HG03097 (cell line): ENCODE measurements around the gene SSH2.
"Not testable (repeated sequence)": the region's sequence is repeated elsewhere in the genome, so short reads cannot be mapped to it uniquely, and the experiment has no call there.

ENCODE experiments used
- ATAC-seq: cut with Tn5 transposase; IDR thresholded peaks from one replicate; pipeline ENCODE4 v1.9.1; 2021; ENCODE audit not compliant: unreplicated experiment, low FRiP score

The SSH2 gene

GRCh38 chr17:29929533-29930408, at the start of gene SSH2:
TSS of gene SSH2 (minus strand) at chr17:29930228. CDS start at chr17:29930000, 228 bp downstream.
- peak; percentile 53 for ATAC-seq

- ATAC-seq: no peak
These were observed 47.8 kb upstream of the SSH2 start for GRCh38 chr17:29977836-29978235.

GRCh38 chr17:29973005-29973404, 43.0 kb upstream of the SSH2 start:
- no peak for ATAC-seq

GRCh38 chr17:29972277-29972676, 42.2 kb upstream of the SSH2 start:
- ATAC-seq: no peak

- ATAC-seq: no peak
These were observed 38.2 kb upstream of the SSH2 start for GRCh38 chr17:29968271-29968670.

GRCh38 chr17:29962656-29963055, 32.6 kb upstream of the SSH2 start:
- no peak for ATAC-seq

- ATAC-seq: no peak
These were observed 29.8 kb upstream of the SSH2 start for GRCh38 chr17:29959658-29960337.

GRCh38 chr17:29958947-29959657, 29.1 kb upstream of the SSH2 start:
- ATAC-seq: no peak

- ATAC-seq: not testable (repeated sequence)
These were observed 27.5 kb upstream of the SSH2 start for GRCh38 chr17:29957488-29957887.

GRCh38 chr17:29956225-29956624, 26.2 kb upstream of the SSH2 start:
- ATAC-seq: no peak

- ATAC-seq: no peak
These were observed 24.4 kb upstream of the SSH2 start for GRCh38 chr17:29954405-29954804.

- ATAC-seq: no peak
These were observed 19.7 kb upstream of the SSH2 start for GRCh38 chr17:29949696-29950095.

GRCh38 chr17:29948448-29949215, 18.6 kb upstream of the SSH2 start:
- no peak for ATAC-seq

GRCh38 chr17:29945281-29945680, 15.3 kb upstream of the SSH2 start:
- no peak for ATAC-seq

GRCh38 chr17:29941334-29941733, 11.3 kb upstream of the SSH2 start, which contains the start of gene EFCAB5:
TSS of gene EFCAB5 (plus strand) at chr17:29941634. CDS start at chr17:29941797, 163 bp downstream.
- ATAC-seq: no peak

GRCh38 chr17:29936724-29937123, 6.7 kb upstream of the SSH2 start:
- no peak for ATAC-seq

GRCh38 chr17:29935909-29936308, 5.9 kb upstream of the SSH2 start:
- not testable (repeated sequence) for ATAC-seq

- ATAC-seq: no peak
These were observed 3.4 kb upstream of the SSH2 start for GRCh38 chr17:29933379-29933778.

- peak; percentile 65 for ATAC-seq
These were observed 1.4 kb upstream of the SSH2 start for GRCh38 chr17:29931231-29931932.
